Measurements from ENCODE around the gene USH2A. TPM values are rescaled to one million over a fixed set of nuclear protein-coding genes. Genes with fewer than 3 reads are reported as not detected.
A peak's percentile ranks its signal among the peaks of the same experiment; 100 is the strongest.

Gene USH2A
- total RNA-seq, 1 donor = under 0.01 TPM

- DNase-seq (ENCODE audit: low read depth in 2 of 3, low spot score in 2 of 3) = no peak
Measured at GRCh38 chr1:216144661-216145450, 278.4 kb downstream of the USH2A start.

- DNase-seq (ENCODE audit: low read depth in 2 of 3, low spot score in 2 of 3) = no peak
Measured at GRCh38 chr1:216142921-216143320, 280.3 kb downstream of the USH2A start.

- DNase-seq (ENCODE audit: low read depth in 2 of 3, low spot score in 2 of 3) = no peak
Measured at GRCh38 chr1:216140730-216141524, 282.3 kb downstream of the USH2A start.

DNA sequence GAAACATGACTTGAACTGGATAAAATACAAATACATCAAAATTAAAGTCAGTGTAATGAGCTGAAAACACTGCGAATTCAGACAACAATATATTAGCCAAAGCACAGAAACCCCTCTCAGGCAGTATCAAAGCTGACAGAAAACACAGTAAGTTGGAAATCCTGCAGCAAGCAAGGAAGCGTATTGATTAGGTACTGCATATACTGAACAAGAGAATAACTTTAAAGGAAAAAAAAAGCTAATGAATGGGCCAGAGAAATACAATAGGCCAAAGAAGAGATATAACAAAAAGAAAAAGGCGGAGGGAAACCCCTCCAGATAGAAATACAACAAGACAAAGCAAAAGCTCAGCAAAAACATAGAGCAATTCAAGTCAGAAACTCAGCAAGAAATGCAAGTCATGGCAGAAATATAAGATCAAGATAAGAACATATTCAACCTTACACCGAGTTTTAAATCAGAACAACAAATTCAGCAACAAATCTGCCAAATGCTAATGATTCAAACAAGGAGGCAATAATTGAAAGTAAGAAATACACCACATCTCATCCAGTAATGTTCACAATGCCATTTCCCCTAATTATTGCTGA lies 299.0 kb downstream of the USH2A start:
- no peak for DNase-seq (ENCODE audit: low read depth in 2 of 3, low spot score in 2 of 3)

- DNase-seq (ENCODE audit: low read depth in 2 of 3, low spot score in 2 of 3) = no peak
Measured at GRCh38 chr1:216123446-216124191, 299.6 kb downstream of the USH2A start.

GRCh38 chr1:216119600-216119999 lies 303.6 kb downstream of the USH2A start:
- DNase-seq (ENCODE audit: low read depth in 2 of 3, low spot score in 2 of 3) = peak in 2 of 3 donors; percentile 0 to 22

DNA sequence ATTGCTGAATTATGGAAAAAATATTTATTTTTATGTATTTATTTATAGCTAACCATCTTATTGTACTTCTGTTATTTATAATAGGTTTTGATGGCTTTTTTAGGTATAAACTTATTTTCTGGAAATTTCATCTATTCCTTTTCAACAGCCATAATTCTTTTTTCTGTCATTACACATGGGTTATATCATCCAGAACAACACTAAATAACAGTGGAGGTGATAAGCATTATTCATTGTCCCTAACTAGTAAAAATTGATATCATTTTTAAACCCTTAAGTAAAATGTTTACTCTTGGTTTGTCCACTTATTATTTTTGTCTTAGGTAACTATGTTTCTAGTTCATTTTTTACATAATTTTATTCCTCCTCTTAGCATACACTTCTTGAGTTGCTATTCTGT lies 309.1 kb downstream of the USH2A start:
- no peak for DNase-seq (ENCODE audit: low read depth in 2 of 3, low spot score in 2 of 3)

GRCh38 chr1:216113181-216113580 lies 310.1 kb downstream of the USH2A start:
- no peak for DNase-seq (ENCODE audit: low read depth in 2 of 3, low spot score in 2 of 3)

- DNase-seq (ENCODE audit: low read depth in 2 of 3, low spot score in 2 of 3) = no peak
Measured at GRCh38 chr1:216111842-216112241, 311.4 kb downstream of the USH2A start.

DNA sequence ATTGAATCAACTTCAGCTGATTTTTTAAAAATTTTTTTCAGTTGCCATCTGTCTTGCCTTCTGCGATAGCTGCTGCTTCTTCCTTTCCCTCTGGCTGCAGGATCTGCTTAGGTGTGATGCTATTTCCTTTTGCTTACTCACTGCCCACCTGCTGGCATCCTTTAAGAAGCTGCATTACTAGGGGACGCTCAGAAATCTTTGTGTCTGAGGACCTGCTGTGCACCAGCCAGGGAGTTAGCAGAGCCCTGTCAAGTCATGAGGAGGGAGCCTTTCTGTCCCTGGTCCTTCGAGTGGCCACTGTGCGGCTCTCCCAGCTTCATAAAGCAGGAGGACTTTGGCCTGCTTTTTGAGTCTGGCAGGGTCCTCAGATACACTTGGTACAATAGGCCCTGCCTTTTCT lies 327.8 kb downstream of the USH2A start:
- no peak for DNase-seq (ENCODE audit: low read depth in 2 of 3, low spot score in 2 of 3)

- no peak for DNase-seq (ENCODE audit: low read depth in 2 of 3, low spot score in 2 of 3)
Measured at GRCh38 chr1:216090556-216090955, 332.7 kb downstream of the USH2A start.

DNA sequence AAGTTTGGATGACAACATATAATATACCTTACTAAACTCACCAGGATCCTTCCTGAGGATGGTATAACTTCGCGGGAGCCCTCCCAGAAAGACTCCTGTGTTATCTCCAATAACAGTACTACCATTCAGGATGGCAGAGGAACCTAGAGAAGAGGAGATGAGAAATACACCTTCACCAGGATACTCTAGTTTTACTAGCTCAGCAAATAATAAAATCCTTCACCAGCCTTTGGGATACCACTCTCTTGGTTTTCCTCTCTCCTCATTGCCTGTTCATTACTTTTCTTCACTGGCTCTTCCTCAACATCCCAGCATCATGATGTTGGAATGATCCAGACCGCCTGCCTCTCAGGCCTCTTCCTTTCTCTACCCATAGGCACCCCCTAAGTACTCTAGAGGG lies 336.6 kb downstream of the USH2A start:
- no peak for DNase-seq (ENCODE audit: low read depth in 2 of 3, low spot score in 2 of 3)

- DNase-seq (ENCODE audit: low read depth in 2 of 3, low spot score in 2 of 3) = no peak
Measured at GRCh38 chr1:216081445-216081844, 341.8 kb downstream of the USH2A start.

DNA sequence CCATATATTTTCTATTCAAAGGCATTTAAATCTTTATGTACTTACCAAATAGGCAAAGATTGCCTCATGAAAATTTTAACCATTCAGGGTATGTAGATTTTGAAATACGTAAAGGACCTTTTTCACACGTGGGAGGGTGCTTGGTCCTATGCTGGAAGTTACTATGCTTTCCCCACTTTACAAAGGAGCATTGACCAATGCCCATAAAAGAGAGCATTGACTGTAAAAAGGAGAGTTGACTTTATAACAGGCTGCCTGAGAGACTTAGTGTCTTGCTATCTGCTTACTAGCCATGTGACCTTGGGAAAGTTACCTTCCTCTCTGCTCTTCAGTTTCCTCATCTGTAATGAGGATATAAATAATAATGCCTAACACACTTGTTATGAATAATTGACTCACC lies 346.5 kb downstream of the USH2A start:
- no peak for DNase-seq (ENCODE audit: low read depth in 2 of 3, low spot score in 2 of 3)

GRCh38 chr1:216075339-216075738 lies 347.9 kb downstream of the USH2A start:
- DNase-seq (ENCODE audit: low read depth in 2 of 3, low spot score in 2 of 3) = no peak

DNA sequence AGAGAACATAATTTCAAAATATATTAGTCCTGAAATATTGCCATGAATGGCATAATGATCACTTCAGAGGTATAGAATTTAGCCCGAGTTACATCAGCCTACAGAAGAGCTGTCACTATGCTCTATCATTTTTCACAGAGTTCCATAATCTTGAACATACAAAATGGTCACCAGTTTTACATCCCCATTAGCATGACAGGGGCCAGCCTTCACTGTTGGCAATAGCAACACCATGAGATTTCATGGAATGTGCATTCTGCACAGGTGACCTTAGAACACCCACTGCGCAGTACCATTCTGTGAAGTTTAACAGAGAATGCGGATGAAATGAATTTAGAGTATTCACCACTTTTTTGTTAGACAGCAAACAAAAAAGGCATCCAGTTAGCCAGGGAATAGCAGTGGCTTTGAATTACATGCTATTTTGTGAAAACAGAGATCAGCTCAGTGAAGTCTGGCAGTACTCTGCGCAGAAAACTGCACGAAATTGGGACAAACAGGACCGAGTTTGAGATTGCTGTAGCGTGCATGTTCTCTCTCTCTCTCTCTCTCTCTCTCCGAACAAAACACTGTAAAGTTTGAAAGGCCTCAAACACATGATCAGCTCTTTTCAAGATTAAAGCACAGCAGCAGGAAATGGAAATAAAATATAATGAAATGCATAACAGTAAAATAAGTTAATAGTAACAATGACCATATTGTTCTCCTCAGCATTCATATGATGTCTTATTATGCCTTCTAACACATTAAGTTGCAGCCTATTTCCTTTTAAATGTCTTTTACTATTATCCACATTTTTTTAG lies 349.3 kb downstream of the USH2A start:
- no peak for DNase-seq (ENCODE audit: low read depth in 2 of 3, low spot score in 2 of 3)

GRCh38 chr1:216071262-216071661 lies 352.0 kb downstream of the USH2A start:
- DNase-seq (ENCODE audit: low read depth in 2 of 3, low spot score in 2 of 3) = no peak

- DNase-seq (ENCODE audit: low read depth in 2 of 3, low spot score in 2 of 3) = no peak
Measured at GRCh38 chr1:216064643-216065042, 358.6 kb downstream of the USH2A start.

- DNase-seq (ENCODE audit: low read depth in 2 of 3, low spot score in 2 of 3) = no peak
Measured at GRCh38 chr1:216057947-216058346, 365.3 kb downstream of the USH2A start.

GRCh38 chr1:216057063-216057462 lies 366.2 kb downstream of the USH2A start:
- no peak for DNase-seq (ENCODE audit: low read depth in 2 of 3, low spot score in 2 of 3)

Data from hematopoietic multipotent progenitor cell (in vitro differentiated cells).